PFSK-1 (cell line): ENCODE measurements around the gene TSBP1.

Experiments
- FOXP2 ChIP-seq: optimal IDR thresholded peaks from 2 replicates; pipeline ENCODE3; 2011; ENCODE audit warnings: borderline replicate concordance, control low read depth, inconsistent platforms; ENCODE audit not compliant: insufficient read depth; ENCODE audit errors: extremely low read length, extremely low read depth
- POLR2AphosphoS5 ChIP-seq: IDR thresholded peaks from 2 replicates; pipeline ENCODE4 v1.6.1; 2012; ENCODE audit warnings: low read depth, mild to moderate bottlenecking, control low read depth, low read length, moderate library complexity
- REST ChIP-seq, 2 experiments: IDR thresholded peaks; 2 replicates each; pipeline versions ENCODE4 v1.6.1 to v1.8.0; 2011 to 2012; ENCODE audit warnings: low read depth in 2 of 2, low read length in 2 of 2, control low read depth in 1 of 2, inconsistent platforms in 1 of 2, mild to moderate bottlenecking in 1 of 2, moderate library complexity in 1 of 2; ENCODE audit not compliant: insufficient read depth in 1 of 2
- SIN3A ChIP-seq: IDR thresholded peaks from 2 replicates; pipeline ENCODE4 v1.6.1; 2012; ENCODE audit warnings: mild to moderate bottlenecking, low read length, moderate library complexity, borderline replicate concordance; ENCODE audit not compliant: insufficient read depth
- TAF1 ChIP-seq: IDR thresholded peaks from 2 replicates; pipeline ENCODE4 v1.6.1; 2012; ENCODE audit warnings: low read length, control low read depth, borderline replicate concordance; ENCODE audit not compliant: insufficient read depth

- TF ChIP-seq POLR2AphosphoS5 = no peak
- no peak for TF ChIP-seq REST (IDR thresholded peaks at IDR 0.05; ENCODE audit: insufficient read depth in 1 of 2, low read depth in 2 of 2, low read length in 2 of 2)
- TF ChIP-seq SIN3A = no peak
- TF ChIP-seq TAF1 = no peak
- TF ChIP-seq FOXP2 = no peak
Observed at GRCh38 chr6:32387589-32388340, 16.1 kb upstream of the TSBP1 start.
